GOT3 (cell line): ENCODE results near the gene TEX22.
"Not testable (repeated sequence)": the region's sequence is repeated elsewhere in the genome, so short reads cannot be mapped to it uniquely, and the experiment has no call there.

Experiments
- DNase-seq: peaks from one replicate; lab custom pipeline; 2025; ENCODE audit warnings: mixed read lengths; lab: John Stamatoyannopoulos, UW

The TEX22 gene

GRCh38 chr14:105398044-105398725 is at the start of gene TEX22:
Gene TEX22 (plus strand): TSS chr14:105398538. CDS start chr14:105399341, 803 bp downstream.
- DNase-seq: no peak

GRCh38 chr14:105348945-105349699 is 49.2 kb upstream of the TEX22 start:
- no peak for DNase-seq

GRCh38 chr14:105349992-105350391 is 48.3 kb upstream of the TEX22 start:
- DNase-seq: no peak

- DNase-seq: no peak
These were observed 47.7 kb upstream of the TEX22 start for GRCh38 chr14:105350450-105351244.

GRCh38 chr14:105351410-105351809 is 46.9 kb upstream of the TEX22 start:
- no peak for DNase-seq

GRCh38 chr14:105351920-105352851 is 46.2 kb upstream of the TEX22 start:
- peak; percentile 11 for DNase-seq

- no peak for DNase-seq
These were observed 45.2 kb upstream of the TEX22 start for GRCh38 chr14:105353136-105353535.

GRCh38 chr14:105354541-105354940 is 43.8 kb upstream of the TEX22 start:
- no peak for DNase-seq

GRCh38 chr14:105355049-105355575 is 43.2 kb upstream of the TEX22 start:
- no peak for DNase-seq

- no peak for DNase-seq
These were observed 42.3 kb upstream of the TEX22 start for GRCh38 chr14:105355850-105356604.

GRCh38 chr14:105356927-105357326 is 41.4 kb upstream of the TEX22 start:
- DNase-seq: no peak

GRCh38 chr14:105357626-105358025 is 40.7 kb upstream of the TEX22 start:
- DNase-seq: no peak

- no peak for DNase-seq
These were observed 40.0 kb upstream of the TEX22 start for GRCh38 chr14:105358140-105358846.

- DNase-seq: no peak
These were observed 39.4 kb upstream of the TEX22 start for GRCh38 chr14:105358943-105359342.

GRCh38 chr14:105361412-105361811 is 36.9 kb upstream of the TEX22 start:
- not testable (repeated sequence) for DNase-seq

GRCh38 chr14:105363847-105364708 is 34.3 kb upstream of the TEX22 start:
- DNase-seq: no peak

GRCh38 chr14:105365101-105365500 is 33.2 kb upstream of the TEX22 start:
- DNase-seq: no peak

- no peak for DNase-seq
These were observed 32.7 kb upstream of the TEX22 start for GRCh38 chr14:105365681-105366080.
